ENCODE measurements around the gene OR52K1.

Gene OR52K1

GRCh38 chr11:4482445-4482844 is at the start of gene OR52K1:
OR52K1 (plus strand) TSS chr11:4482646; CDS start chr11:4488901, 6,255 bp downstream.
- TF ChIP-seq ZFX (IDR thresholded peaks at IDR 0.05; ENCODE audit: borderline replicate concordance) (no peak), CTCF (IDR thresholded peaks at IDR 0.05) (no peak)
- no peak within 1 kb of the TSS for H3K27ac ChIP-seq

- TF ChIP-seq ZFX (IDR thresholded peaks at IDR 0.05; ENCODE audit: borderline replicate concordance) (no peak), CTCF (IDR thresholded peaks at IDR 0.05) (no peak)
- H3K27ac ChIP-seq = no peak overlapping the region
These were observed 48.6 kb upstream of the OR52K1 start for GRCh38 chr11:4433856-4434255.

GRCh38 chr11:4436411-4436810 is 46.0 kb upstream of the OR52K1 start:
- H3K27ac ChIP-seq = no peak overlapping the region
- TF ChIP-seq ZFX (IDR thresholded peaks at IDR 0.05; ENCODE audit: borderline replicate concordance) (no peak), CTCF (IDR thresholded peaks at IDR 0.05) (no peak)

- no peak overlapping the region for H3K27ac ChIP-seq
These were observed 40.9 kb upstream of the OR52K1 start for GRCh38 chr11:4441515-4441914.

GRCh38 chr11:4443232-4443891 is 39.1 kb upstream of the OR52K1 start:
- TF ChIP-seq CTCF (IDR thresholded peaks at IDR 0.05) = no peak
- no peak for TF ChIP-seq ZFX (IDR thresholded peaks at IDR 0.05; ENCODE audit: borderline replicate concordance)

More at GRCh38 chr11:4441515-4441914, 40.9 kb upstream of the OR52K1 start:
- TF ChIP-seq ZFX (IDR thresholded peaks at IDR 0.05; ENCODE audit: borderline replicate concordance) = no peak
- TF ChIP-seq CTCF (IDR thresholded peaks at IDR 0.05) = no peak

GRCh38 chr11:4448995-4449394 is 33.5 kb upstream of the OR52K1 start, which contains the start of gene OR52K2:
OR52K2 (plus strand) TSS chr11:4449295; CDS start chr11:4449340, 45 bp downstream.
- H3K27ac ChIP-seq = no peak within 1 kb of the TSS
- TF ChIP-seq CTCF (IDR thresholded peaks at IDR 0.05) (no peak), ZFX (IDR thresholded peaks at IDR 0.05; ENCODE audit: borderline replicate concordance) (no peak)

More at GRCh38 chr11:4443232-4443891, 39.1 kb upstream of the OR52K1 start:
- H3K27ac ChIP-seq = no peak overlapping the region

- H3K27ac ChIP-seq = no peak overlapping the region
- TF ChIP-seq ZFX (IDR thresholded peaks at IDR 0.05; ENCODE audit: borderline replicate concordance) (no peak), CTCF (IDR thresholded peaks at IDR 0.05) (no peak)
These were observed 29.3 kb upstream of the OR52K1 start for GRCh38 chr11:4453118-4453517.
